ENCODE results near the gene MALRD1.

The MALRD1 gene

GRCh38 chr10:19049567-19049966, 966 bp downstream of the MALRD1 start:
- no peak for DNase-seq (ENCODE audit: extremely low read depth, low read depth)
- TF ChIP-seq CTCF (IDR thresholded peaks at IDR 0.05; ENCODE audit: low read depth, low read length) = no peak

- TF ChIP-seq CTCF (IDR thresholded peaks at IDR 0.05; ENCODE audit: low read depth, low read length) = no peak
- no peak for DNase-seq (ENCODE audit: extremely low read depth, low read depth)
These were observed 5.8 kb downstream of the MALRD1 start for GRCh38 chr10:19054289-19054835.

DNA sequence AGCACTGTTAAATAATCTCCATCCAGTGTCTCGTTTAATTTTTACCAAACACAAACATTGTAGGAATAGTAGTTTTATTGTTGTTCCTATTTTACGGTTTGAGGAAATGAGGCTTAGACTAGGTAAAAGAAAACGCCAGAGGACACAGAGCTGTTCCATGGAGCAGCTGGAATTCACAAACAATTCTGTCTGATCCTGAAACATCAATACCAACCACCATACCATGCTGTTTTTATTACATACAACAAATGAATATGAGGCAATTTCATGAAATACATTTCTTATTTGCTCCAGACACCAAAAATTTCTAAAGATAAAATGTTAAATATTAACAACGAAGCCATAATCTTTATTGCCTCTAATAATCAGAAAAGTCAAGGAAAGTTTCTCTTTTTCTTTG, 9.4 kb downstream of the MALRD1 start:
- DNase-seq (ENCODE audit: extremely low read depth, low read depth) = no peak
- TF ChIP-seq CTCF (IDR thresholded peaks at IDR 0.05; ENCODE audit: low read depth, low read length) = no peak

DNA sequence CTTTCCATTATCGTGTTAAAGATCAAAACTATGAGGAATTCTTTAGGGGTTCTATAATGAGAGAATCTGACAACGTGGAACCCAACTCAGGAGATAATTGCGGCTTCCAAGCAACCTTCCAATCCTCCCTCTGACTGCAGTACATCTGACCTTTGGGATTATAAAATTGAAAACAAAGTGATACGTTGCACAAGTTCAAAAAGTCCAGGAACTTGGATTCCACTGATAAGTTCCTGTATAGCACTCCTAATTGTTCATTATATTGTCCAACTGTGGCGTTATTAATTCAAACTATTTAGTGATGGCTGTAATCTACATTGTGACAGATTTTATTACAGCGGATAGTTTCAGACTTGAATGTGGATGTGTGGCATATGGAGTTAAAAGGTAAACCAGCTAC, 15.4 kb downstream of the MALRD1 start:
- TF ChIP-seq CTCF (IDR thresholded peaks at IDR 0.05; ENCODE audit: low read depth, low read length) = no peak
- no peak for DNase-seq (ENCODE audit: extremely low read depth, low read depth)

DNA sequence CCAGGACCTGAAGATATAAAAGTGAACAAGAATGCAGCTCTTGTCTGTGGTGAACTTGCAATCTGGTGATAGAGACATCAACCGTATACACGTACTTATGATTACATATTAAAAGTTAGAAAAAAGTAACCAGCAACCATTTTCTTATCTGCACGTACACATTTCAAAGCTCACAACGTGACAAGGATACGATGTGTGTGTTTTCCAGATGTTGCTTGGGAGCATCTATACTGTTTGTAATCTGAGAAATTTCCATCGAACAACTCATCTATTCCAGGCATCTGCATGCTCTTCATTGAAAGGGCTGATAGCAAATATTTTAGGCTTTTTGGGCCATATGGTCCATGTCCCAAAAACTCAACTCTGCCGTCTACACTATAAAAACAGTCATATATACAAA, 23.3 kb downstream of the MALRD1 start:
- no peak for DNase-seq (ENCODE audit: extremely low read depth, low read depth)
- no peak for TF ChIP-seq CTCF (IDR thresholded peaks at IDR 0.05; ENCODE audit: low read depth, low read length)

- TF ChIP-seq CTCF (IDR thresholded peaks at IDR 0.05; ENCODE audit: low read depth, low read length) = no peak
- DNase-seq (ENCODE audit: extremely low read depth, low read depth) = no peak
These were observed 28.7 kb downstream of the MALRD1 start for GRCh38 chr10:19077276-19077675.

DNA sequence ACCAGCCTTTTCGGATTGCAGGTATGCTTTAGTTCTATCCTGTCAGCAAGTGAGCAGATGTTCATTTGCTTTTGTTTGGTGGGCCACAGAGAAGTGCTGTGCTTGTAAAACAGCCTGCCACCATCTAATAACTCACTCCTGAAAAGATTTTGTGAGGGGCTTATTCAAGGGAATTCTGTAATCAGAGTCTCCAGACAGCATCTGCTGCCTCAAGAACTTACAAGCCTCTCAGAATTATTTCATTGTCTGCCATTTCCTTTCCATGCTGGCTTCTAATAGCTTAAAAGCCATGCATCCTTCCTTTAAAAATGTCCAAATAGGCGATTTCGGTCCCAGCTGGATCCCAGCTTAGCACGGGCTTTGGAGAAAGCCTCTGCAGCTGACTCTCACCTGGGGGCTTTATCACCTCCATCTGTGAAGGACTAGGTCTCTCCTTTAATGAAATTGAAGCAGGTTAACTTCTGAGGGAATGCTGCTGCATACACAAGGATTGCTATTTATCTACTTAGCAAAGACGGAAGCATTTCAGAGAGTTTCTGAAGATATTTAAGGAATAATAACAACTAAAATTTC, 48.0 kb downstream of the MALRD1 start:
- TF ChIP-seq CTCF (IDR thresholded peaks at IDR 0.05; ENCODE audit: low read depth, low read length) = no peak

More for the DNA sequence above, 48.0 kb downstream of the MALRD1 start:
- no peak for DNase-seq (ENCODE audit: extremely low read depth, low read depth)
